Liver (tissue), 9 donors: ENCODE results near the gene CDCA3. TPM values are rescaled to one million over a fixed set of nuclear protein-coding genes. Genes with fewer than 3 reads are reported as not detected.
"Not testable (repeated sequence)": the region's sequence is repeated elsewhere in the genome, so short reads cannot be mapped to it uniquely, and the experiment has no call there.

Experiments used
- DNase-seq: peaks from one replicate; pipeline ENCODE4 v3.0.0-alpha.2; 2017; ENCODE audit warnings: low spot score
- H3K27ac ChIP-seq, 2 donors: one replicate each; pipeline ENCODE4 v1.7.0; 2013; ENCODE audit warnings: inconsistent platforms in 2 of 2, low read length in 2 of 2, control low read depth in 1 of 2, low read depth in 1 of 2, mild to moderate bottlenecking in 1 of 2
- H3K27me3 ChIP-seq, 4 donors: one replicate each; pipeline versions ENCODE4 v1.6.1 to v1.7.0; 2013; ENCODE audit warnings: low read length in 3 of 4, inconsistent platforms in 1 of 4, mild to moderate bottlenecking in 1 of 4, moderate library complexity in 1 of 4; ENCODE audit not compliant: control insufficient read depth in 4 of 4, insufficient read depth in 4 of 4
- H3K36me3 ChIP-seq, 4 donors: one replicate each; pipeline versions ENCODE4 v1.6.1 to v1.7.0; 2013; ENCODE audit warnings: low read length in 3 of 4, mild to moderate bottlenecking in 3 of 4, low read depth in 1 of 4, moderate library complexity in 1 of 4; ENCODE audit not compliant: control insufficient read depth in 4 of 4, insufficient read depth in 3 of 4
- H3K4me1 ChIP-seq, 4 donors: one replicate each; pipeline versions ENCODE4 v1.6.1 to v1.7.0; 2013; ENCODE audit warnings: low read length in 3 of 4, mild to moderate bottlenecking in 3 of 4, moderate library complexity in 1 of 4; ENCODE audit not compliant: control insufficient read depth in 4 of 4, insufficient read depth in 4 of 4
- H3K4me3 ChIP-seq, 3 donors: one replicate each; pipeline versions ENCODE4 v1.6.1 to v1.7.0; 2013; ENCODE audit warnings: low read length in 3 of 3, control low read depth in 1 of 3, low read depth in 1 of 3, mild to moderate bottlenecking in 1 of 3
- H3K9ac ChIP-seq, 2 donors: one replicate each; pipeline ENCODE4 v1.7.0; 2013; ENCODE audit warnings: low read length in 2 of 2, mild to moderate bottlenecking in 2 of 2, moderate library complexity in 2 of 2, control low read depth in 1 of 2, low read depth in 1 of 2
- H3K9me3 ChIP-seq, 4 donors: one replicate each; pipeline versions ENCODE4 v1.6.1 to v1.7.0; 2013; ENCODE audit warnings: low read length in 3 of 4; ENCODE audit not compliant: control insufficient read depth in 4 of 4
- EGR1 ChIP-seq, 2 donors: IDR thresholded peaks; 2 replicates each; pipeline ENCODE4 v1.6.1; 2016 to 2018; ENCODE audit warnings: antibody characterized with exemption in 2 of 2, low read depth in 2 of 2
- FOXA1 ChIP-seq: IDR thresholded peaks from 2 replicates; pipeline ENCODE4 v1.6.1; 2016; ENCODE audit warnings: antibody characterized with exemption
- FOXA2 ChIP-seq: IDR thresholded peaks from 2 replicates; pipeline ENCODE4 v1.6.1; 2016; ENCODE audit warnings: antibody characterized with exemption
- HNF4A ChIP-seq, 2 donors: conservative IDR thresholded peaks; 2 replicates each; pipeline ENCODE4 v1.6.1; 2016; ENCODE audit warnings: antibody characterized with exemption in 2 of 2, mild to moderate bottlenecking in 2 of 2
- HNF4G ChIP-seq: IDR thresholded peaks from 2 replicates; pipeline ENCODE4 v1.6.1; 2016; ENCODE audit warnings: antibody characterized with exemption
- JUND ChIP-seq, 2 donors: IDR thresholded peaks; 2 replicates each; pipeline ENCODE4 v1.6.1; 2016; ENCODE audit warnings: antibody characterized with exemption in 2 of 2
- NR2F2 ChIP-seq: IDR thresholded peaks from 2 replicates; pipeline ENCODE4 v1.6.1; 2016; ENCODE audit warnings: antibody characterized with exemption
- RAD21 ChIP-seq, 2 donors: IDR thresholded peaks; 2 replicates each; pipeline ENCODE4 v1.6.1; 2016; ENCODE audit warnings: antibody characterized with exemption in 2 of 2, mild to moderate bottlenecking in 2 of 2
- SP1 ChIP-seq: IDR thresholded peaks from 2 replicates; pipeline ENCODE4 v1.6.1; 2018; ENCODE audit warnings: antibody characterized with exemption, mild to moderate bottlenecking
- TAF1 ChIP-seq: conservative IDR thresholded peaks from 2 replicates; pipeline ENCODE4 v1.6.1; 2016; ENCODE audit warnings: antibody characterized with exemption, mild to moderate bottlenecking
- YY1 ChIP-seq: IDR thresholded peaks from 2 replicates; pipeline ENCODE4 v1.6.1; 2016; ENCODE audit warnings: antibody characterized with exemption, mild to moderate bottlenecking
- WGBS: extraction: QIAGEN DNeasy Blood & Tissue Kit; methylation state at CpG from one replicate; pipeline ENCODE4 v1.1.7; 2013; 5-methylcytosine and 5-hydroxymethylcytosine counted together
- polyA plus RNA-seq, 2 donors: library from polyadenylated mRNA; stranded (reverse) in 1 of 2; unstranded in 1 of 2; fragments of 200-250 nt in 1 of 2; fragments of >200 nt in 1 of 2; fragmentation: Nextera tagmentation in 1 of 2; extraction: Ambion mirVana in 1 of 2; gene quantifications; one replicate each; pipeline versions ENCODE4 v1.2.1 to v1.2.3, GENCODE V29; 2013 to 2015
- total RNA-seq, 2 donors: library from RNA; depleted of rRNA; stranded (reverse); fragments of >200 nt; gene quantifications; one replicate each; pipeline ENCODE4 v1.2.3, GENCODE V29; 2014
- TF ChIP-seq, protein P1 (sequence below): IDR thresholded peaks from 2 replicates; pipeline ENCODE4 v1.6.1; 2016; ENCODE audit warnings: antibody characterized with exemption, mild to moderate bottlenecking
- TF ChIP-seq, protein P2 (sequence below): IDR thresholded peaks from 2 replicates; pipeline ENCODE4 v1.6.1; 2016; ENCODE audit warnings: antibody characterized with exemption
- TF ChIP-seq, protein P3 (sequence below): IDR thresholded peaks from 2 replicates; pipeline ENCODE4 v1.6.1; 2016; ENCODE audit warnings: antibody characterized with exemption
- TF ChIP-seq, protein P4 (sequence below): IDR thresholded peaks from 2 replicates; pipeline ENCODE4 v1.6.1; 2016; ENCODE audit warnings: antibody characterized with exemption
- TF ChIP-seq, protein P5 (sequence below): fragments of 150-350 bp; IDR thresholded peaks from 2 replicates; pipeline ENCODE4 v1.5.1; 2017; ENCODE audit warnings: improper control_type of control experiment, low read depth, low read length; ENCODE audit not compliant: missing input control
- donor health status: healthy.
- donor health status: healthy.
- donor health status: healthy.
- donor health status: healthy.
- donor health status: healthy.

The CDCA3 gene
- total and polyA plus RNA-seq, 4 donors, result 0.25 to 26.0 (median 2.6) TPM

DNA sequence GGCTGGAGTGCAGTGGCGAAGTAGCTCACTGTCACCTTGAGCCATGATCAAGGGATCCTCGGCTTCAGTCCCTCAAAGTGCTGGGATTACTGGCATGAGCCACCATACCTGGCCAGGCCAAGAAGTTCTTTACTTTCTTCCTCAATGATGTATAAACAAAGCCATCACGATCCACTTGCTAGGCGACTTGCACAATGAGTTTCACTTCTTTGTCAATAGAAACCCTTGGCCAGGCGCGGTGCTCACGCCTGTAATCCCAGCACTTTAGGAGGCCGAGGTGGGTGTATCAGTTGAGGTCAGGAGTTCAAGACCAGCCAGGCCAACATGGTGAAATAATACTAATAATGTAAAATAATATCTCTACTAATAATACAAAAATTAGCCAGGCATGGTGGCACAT, 36.4 kb upstream of the CDCA3 start:
- 61% methylated on average over 8 of the region's 8 CpGs for WGBS
- H3K27ac ChIP-seq, result no peak overlapping the region

DNA sequence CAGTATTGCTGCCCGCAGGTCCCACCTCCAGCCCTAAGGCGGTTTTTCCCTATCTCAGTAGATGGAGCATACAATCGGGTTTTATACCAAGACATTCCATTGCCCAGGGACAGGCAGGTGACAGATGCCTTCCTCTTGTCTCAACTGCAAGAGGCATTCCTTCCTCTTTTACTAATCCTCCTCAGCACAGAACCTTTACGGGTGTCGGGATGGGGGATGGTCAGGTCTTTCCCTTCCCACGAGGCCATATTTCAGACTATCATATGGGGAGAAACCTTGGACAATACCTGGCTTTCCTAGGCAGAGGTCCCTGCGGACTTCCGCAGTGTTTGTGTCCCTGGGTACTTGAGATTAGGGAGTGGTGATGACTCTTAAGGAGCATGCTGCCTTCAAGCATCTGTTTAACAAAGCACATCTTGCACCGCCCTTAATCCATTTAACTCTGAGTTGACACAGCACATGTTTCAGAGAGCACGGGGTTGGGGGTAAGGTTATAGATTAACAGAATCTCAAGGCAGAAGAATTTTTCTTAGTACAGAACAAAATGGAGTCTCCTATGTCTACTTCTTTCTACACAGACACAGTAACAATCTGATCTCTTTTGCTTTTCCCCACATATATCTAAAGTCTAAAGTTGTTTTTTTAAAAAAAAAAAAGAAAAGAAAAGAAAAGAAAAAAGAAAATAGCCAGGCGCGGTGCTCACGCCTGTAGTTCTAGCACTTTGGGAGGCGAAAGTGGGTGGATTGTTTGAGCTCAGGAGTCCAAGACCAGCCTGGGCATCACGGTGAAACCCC, 35.3 kb upstream of the CDCA3 start:
- not testable (repeated sequence) for H3K27ac ChIP-seq, H3K36me3 ChIP-seq, H3K9me3 ChIP-seq, H3K4me3 ChIP-seq, H3K27me3 ChIP-seq, DNase-seq, H3K9ac ChIP-seq, H3K4me1 ChIP-seq
- WGBS, result 79% methylated on average over 12 of the region's 15 CpGs

More for the DNA sequence above, 36.4 kb upstream of the CDCA3 start:
- no peak for DNase-seq
- Histone ChIP-seq H3K9ac (no peak overlapping the region), H3K4me1 (peaks cover 2 to 14% (median 8%) of the 10 kb centered on the region in 4 donors), H3K9me3 (no peaks in the 10 kb centered on the region), H3K4me3 (no peak overlapping the region), H3K27me3 (no peaks in the 10 kb centered on the region), H3K36me3 (peaks cover 0 to 7% (median 3%) of the 10 kb centered on the region in 4 donors)
- TF ChIP-seq, protein P1, sequence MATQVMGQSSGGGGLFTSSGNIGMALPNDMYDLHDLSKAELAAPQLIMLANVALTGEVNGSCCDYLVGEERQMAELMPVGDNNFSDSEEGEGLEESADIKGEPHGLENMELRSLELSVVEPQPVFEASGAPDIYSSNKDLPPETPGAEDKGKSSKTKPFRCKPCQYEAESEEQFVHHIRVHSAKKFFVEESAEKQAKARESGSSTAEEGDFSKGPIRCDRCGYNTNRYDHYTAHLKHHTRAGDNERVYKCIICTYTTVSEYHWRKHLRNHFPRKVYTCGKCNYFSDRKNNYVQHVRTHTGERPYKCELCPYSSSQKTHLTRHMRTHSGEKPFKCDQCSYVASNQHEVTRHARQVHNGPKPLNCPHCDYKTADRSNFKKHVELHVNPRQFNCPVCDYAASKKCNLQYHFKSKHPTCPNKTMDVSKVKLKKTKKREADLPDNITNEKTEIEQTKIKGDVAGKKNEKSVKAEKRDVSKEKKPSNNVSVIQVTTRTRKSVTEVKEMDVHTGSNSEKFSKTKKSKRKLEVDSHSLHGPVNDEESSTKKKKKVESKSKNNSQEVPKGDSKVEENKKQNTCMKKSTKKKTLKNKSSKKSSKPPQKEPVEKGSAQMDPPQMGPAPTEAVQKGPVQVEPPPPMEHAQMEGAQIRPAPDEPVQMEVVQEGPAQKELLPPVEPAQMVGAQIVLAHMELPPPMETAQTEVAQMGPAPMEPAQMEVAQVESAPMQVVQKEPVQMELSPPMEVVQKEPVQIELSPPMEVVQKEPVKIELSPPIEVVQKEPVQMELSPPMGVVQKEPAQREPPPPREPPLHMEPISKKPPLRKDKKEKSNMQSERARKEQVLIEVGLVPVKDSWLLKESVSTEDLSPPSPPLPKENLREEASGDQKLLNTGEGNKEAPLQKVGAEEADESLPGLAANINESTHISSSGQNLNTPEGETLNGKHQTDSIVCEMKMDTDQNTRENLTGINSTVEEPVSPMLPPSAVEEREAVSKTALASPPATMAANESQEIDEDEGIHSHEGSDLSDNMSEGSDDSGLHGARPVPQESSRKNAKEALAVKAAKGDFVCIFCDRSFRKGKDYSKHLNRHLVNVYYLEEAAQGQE, result no peak
- TF ChIP-seq, protein P2, sequence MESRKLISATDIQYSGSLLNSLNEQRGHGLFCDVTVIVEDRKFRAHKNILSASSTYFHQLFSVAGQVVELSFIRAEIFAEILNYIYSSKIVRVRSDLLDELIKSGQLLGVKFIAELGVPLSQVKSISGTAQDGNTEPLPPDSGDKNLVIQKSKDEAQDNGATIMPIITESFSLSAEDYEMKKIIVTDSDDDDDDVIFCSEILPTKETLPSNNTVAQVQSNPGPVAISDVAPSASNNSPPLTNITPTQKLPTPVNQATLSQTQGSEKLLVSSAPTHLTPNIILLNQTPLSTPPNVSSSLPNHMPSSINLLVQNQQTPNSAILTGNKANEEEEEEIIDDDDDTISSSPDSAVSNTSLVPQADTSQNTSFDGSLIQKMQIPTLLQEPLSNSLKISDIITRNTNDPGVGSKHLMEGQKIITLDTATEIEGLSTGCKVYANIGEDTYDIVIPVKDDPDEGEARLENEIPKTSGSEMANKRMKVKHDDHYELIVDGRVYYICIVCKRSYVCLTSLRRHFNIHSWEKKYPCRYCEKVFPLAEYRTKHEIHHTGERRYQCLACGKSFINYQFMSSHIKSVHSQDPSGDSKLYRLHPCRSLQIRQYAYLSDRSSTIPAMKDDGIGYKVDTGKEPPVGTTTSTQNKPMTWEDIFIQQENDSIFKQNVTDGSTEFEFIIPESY, result no peak
- TF ChIP-seq FOXA2, result no peak
- no peak for TF ChIP-seq FOXA1
- TF ChIP-seq, protein P3, sequence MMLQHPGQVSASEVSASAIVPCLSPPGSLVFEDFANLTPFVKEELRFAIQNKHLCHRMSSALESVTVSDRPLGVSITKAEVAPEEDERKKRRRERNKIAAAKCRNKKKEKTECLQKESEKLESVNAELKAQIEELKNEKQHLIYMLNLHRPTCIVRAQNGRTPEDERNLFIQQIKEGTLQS, result no peak
- no peak for TF ChIP-seq TAF1
- TF ChIP-seq EGR1 (IDR thresholded peaks at IDR 0.05; ENCODE audit: low read depth in 2 of 2), result no peak
- TF ChIP-seq SP1, result no peak
- TF ChIP-seq, protein P4, sequence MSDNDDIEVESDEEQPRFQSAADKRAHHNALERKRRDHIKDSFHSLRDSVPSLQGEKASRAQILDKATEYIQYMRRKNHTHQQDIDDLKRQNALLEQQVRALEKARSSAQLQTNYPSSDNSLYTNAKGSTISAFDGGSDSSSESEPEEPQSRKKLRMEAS, result no peak
- no peak for TF ChIP-seq NR2F2
- TF ChIP-seq HNF4G, result no peak
- TF ChIP-seq HNF4A (conservative IDR thresholded peaks at IDR 0.05), result no peak
- TF ChIP-seq, protein P5, sequence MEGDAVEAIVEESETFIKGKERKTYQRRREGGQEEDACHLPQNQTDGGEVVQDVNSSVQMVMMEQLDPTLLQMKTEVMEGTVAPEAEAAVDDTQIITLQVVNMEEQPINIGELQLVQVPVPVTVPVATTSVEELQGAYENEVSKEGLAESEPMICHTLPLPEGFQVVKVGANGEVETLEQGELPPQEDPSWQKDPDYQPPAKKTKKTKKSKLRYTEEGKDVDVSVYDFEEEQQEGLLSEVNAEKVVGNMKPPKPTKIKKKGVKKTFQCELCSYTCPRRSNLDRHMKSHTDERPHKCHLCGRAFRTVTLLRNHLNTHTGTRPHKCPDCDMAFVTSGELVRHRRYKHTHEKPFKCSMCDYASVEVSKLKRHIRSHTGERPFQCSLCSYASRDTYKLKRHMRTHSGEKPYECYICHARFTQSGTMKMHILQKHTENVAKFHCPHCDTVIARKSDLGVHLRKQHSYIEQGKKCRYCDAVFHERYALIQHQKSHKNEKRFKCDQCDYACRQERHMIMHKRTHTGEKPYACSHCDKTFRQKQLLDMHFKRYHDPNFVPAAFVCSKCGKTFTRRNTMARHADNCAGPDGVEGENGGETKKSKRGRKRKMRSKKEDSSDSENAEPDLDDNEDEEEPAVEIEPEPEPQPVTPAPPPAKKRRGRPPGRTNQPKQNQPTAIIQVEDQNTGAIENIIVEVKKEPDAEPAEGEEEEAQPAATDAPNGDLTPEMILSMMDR, result no peak
- no peak for TF ChIP-seq RAD21 (IDR thresholded peaks at IDR 0.05)
- TF ChIP-seq JUND (IDR thresholded peaks at IDR 0.05), result no peak
- no peak for TF ChIP-seq YY1
